Prostate gland (tissue), 2 donors: ENCODE results near the gene MLH1. TPM values are rescaled to one million over a fixed set of nuclear protein-coding genes. Genes with fewer than 3 reads are reported as not detected.

Source experiments
- DNase-seq: peaks from one replicate; pipeline ENCODE4 v3.0.0-alpha.2; 2019; ENCODE audit warnings: low spot score
- H3K27ac ChIP-seq, 2 donors: fragments of 200-600 bp; sonication (generic); 2 replicates each; pipeline ENCODE4 v1.5.1; 2017 to 2019
- H3K27me3 ChIP-seq: fragments of 200-600 bp; sonication (generic); replicated peaks from 2 replicates; pipeline ENCODE4 v1.5.1; 2019; ENCODE audit not compliant: insufficient read depth
- H3K36me3 ChIP-seq, 2 donors: fragments of 200-600 bp; sonication (generic); 1 replicate in 1 of 2; 2 replicates in 1 of 2; pipeline versions ENCODE4 v1.5.1 to v1.8.1; 2017 to 2019
- H3K4me1 ChIP-seq: fragments of 200-600 bp; sonication (generic); replicated peaks from 2 replicates; pipeline ENCODE4 v1.5.1; 2019
- H3K4me3 ChIP-seq, 2 donors: fragments of 200-600 bp; sonication (generic); 2 replicates each; pipeline ENCODE4 v1.5.1; 2017 to 2019
- H3K9me3 ChIP-seq: fragments of 200-600 bp; sonication (generic); 2 replicates; pipeline ENCODE4 v1.5.1; 2017
- CTCF ChIP-seq, 4 experiments: fragments of 200-600 bp in 2 of 4; fragments of 450-650 bp in 2 of 4; sonication (generic) in 2 of 4; IDR thresholded peaks; 1 replicate in 3 of 4; 2 replicates in 1 of 4; pipeline ENCODE4 v1.5.1; 2016 to 2019; ENCODE audit warnings: antibody characterized with exemption in 4 of 4, mild to moderate bottlenecking in 2 of 4, moderate library complexity in 2 of 4
- POLR2A ChIP-seq: fragments of 450-650 bp; IDR thresholded peaks from one replicate; pipeline ENCODE4 v1.6.1; 2016; ENCODE audit warnings: antibody characterized with exemption, mild to moderate bottlenecking
- POLR2AphosphoS5 ChIP-seq: sonication (generic); formaldehyde crosslinking; IDR thresholded peaks from one replicate; pipeline ENCODE4 v1.6.1; 2017; ENCODE audit warnings: antibody characterized with exemption
- whole genome bisulfite sequencing: methylation state at CpG from one replicate; pipeline ENCODE4 v1.1.5; 2018; 5-methylcytosine and 5-hydroxymethylcytosine counted together
- intact Hi-C: fragments of 100-400 bp; cut with DNase I; formaldehyde crosslinking; loops from one replicate; pipeline ENCODE4 v1.14.2; 2022
- total RNA-seq, 2 donors: library from RNA; depleted of rRNA; stranded (reverse); fragments of >200 nt; gene quantifications; one replicate each; pipeline ENCODE4 v1.1.0, GENCODE V29; 2016

Gene MLH1
- total RNA-seq, 2 donors from 2014 or later, result 49.5 to 50.3 TPM

- no peak for DNase-seq
- Histone ChIP-seq H3K9me3 (no peaks in the 10 kb centered on the region), H3K4me1 (no peaks in the 10 kb centered on the region), H3K27me3 (no peaks in the 10 kb centered on the region), H3K36me3 (peaks cover 0 to 4% of the 10 kb centered on the region in 2 donors), H3K4me3 (no peak overlapping the region), H3K27ac (no peak overlapping the region)
- intact Hi-C loops, result no loop called here
- TF ChIP-seq POLR2A (no peak), CTCF (IDR thresholded peaks at IDR 0.05) (no peak), POLR2AphosphoS5 (no peak)
- WGBS, result 95% methylated on average over 8 of the region's 8 CpGs
Observed at GRCh38 chr3:37016903-37017302, 23.6 kb downstream of the MLH1 start.

DNA sequence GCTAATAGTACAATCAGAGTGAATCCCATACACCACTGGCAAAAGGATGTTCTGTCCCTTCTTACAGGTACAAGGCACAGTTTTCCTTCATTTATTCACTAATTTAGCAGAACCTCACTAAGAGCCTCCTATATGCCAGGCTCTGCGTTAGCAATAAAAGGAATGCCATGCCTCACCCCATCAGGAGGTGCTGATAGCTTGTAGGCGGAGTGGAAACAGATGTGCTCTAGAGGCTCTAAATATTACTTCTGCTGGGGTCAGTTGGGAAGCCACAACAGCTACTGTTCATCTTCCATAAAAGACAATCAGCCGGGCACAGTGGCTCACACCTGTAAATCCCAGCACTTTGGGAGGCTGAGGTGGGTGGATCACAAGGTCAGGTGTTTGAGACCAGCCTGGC, 24.4 kb downstream of the MLH1 start:
- WGBS, result 78% methylated on average over 3 of the region's 3 CpGs
- Histone ChIP-seq H3K27ac (no peak overlapping the region), H3K36me3 (no peaks in the 10 kb centered on the region), H3K27me3 (no peaks in the 10 kb centered on the region), H3K4me3 (no peak overlapping the region), H3K9me3 (no peaks in the 10 kb centered on the region), H3K4me1 (no peaks in the 10 kb centered on the region)
- intact Hi-C loops, result no loop called here
- TF ChIP-seq POLR2A, result no peak
- TF ChIP-seq CTCF (IDR thresholded peaks at IDR 0.05), result no peak
- TF ChIP-seq POLR2AphosphoS5, result no peak
- DNase-seq, result no peak

GRCh38 chr3:37024092-37024491, 30.8 kb downstream of the MLH1 start:
- intact Hi-C loops, result loop anchor here (2.0 kb wide), 1 partner anchor 189 kb away; no protein-coding TSS in a partner anchor
- H3K27ac ChIP-seq, result peak overlapping the region in 1 of 2 donors; percentile 49
- TF ChIP-seq CTCF (IDR thresholded peaks at IDR 0.05) (peak in 3 of 4 experiments; percentile 44 to 81 (median 69)), POLR2AphosphoS5 (peak; percentile 42), POLR2A (no peak)
- no peaks in the 10 kb centered on the region for H3K9me3 ChIP-seq
- no peak overlapping the region for H3K4me3 ChIP-seq
- no peak for DNase-seq
- H3K4me1 ChIP-seq, result peaks cover 4% of the 10 kb centered on the region
- H3K27me3 ChIP-seq, result no peaks in the 10 kb centered on the region
- whole genome bisulfite sequencing, result 75% methylated on average over 2 of the region's 2 CpGs
- no peaks in the 10 kb centered on the region for H3K36me3 ChIP-seq

DNA sequence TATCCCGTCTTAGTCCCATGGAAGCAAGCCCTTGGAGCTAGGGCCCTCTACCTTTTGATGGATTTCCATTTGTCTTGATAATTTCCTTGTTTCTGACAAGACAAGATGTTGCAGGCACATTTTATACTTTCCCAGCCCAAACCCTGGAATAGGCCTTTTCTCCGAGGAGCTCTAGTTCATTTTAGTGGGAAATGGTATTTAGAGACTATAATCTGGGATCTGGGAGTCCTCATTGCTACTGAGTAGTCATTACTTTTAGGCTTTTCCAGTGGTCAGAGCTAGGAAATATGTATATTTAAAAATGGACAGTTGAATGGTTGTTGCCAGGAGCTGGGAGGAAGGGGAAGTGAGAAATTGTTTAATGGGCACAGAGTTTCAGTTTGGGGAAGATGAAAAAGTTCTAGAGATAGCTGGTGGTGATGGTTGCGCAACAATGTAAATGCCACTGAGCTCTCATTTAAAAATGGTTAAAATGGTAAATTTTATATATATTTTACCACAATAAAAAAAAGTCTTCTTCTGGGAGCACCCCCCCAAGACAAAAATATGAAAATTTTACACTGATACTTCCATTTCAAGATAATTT, 31.6 kb downstream of the MLH1 start:
- intact Hi-C loops, result loop anchor here (2.0 kb wide), 1 partner anchor 188 kb away; no protein-coding TSS in a partner anchor
- peaks cover 4% of the 10 kb centered on the region for H3K4me1 ChIP-seq
- no peak overlapping the region for H3K27ac ChIP-seq
- no peaks in the 10 kb centered on the region for H3K27me3 ChIP-seq
- TF ChIP-seq POLR2AphosphoS5 (no peak), POLR2A (no peak), CTCF (IDR thresholded peaks at IDR 0.05) (no peak)
- 99% methylated on average over 3 of the region's 3 CpGs for WGBS
- H3K9me3 ChIP-seq, result no peaks in the 10 kb centered on the region
- no peak overlapping the region for H3K4me3 ChIP-seq
- no peaks in the 10 kb centered on the region for H3K36me3 ChIP-seq
- DNase-seq, result no peak

DNA sequence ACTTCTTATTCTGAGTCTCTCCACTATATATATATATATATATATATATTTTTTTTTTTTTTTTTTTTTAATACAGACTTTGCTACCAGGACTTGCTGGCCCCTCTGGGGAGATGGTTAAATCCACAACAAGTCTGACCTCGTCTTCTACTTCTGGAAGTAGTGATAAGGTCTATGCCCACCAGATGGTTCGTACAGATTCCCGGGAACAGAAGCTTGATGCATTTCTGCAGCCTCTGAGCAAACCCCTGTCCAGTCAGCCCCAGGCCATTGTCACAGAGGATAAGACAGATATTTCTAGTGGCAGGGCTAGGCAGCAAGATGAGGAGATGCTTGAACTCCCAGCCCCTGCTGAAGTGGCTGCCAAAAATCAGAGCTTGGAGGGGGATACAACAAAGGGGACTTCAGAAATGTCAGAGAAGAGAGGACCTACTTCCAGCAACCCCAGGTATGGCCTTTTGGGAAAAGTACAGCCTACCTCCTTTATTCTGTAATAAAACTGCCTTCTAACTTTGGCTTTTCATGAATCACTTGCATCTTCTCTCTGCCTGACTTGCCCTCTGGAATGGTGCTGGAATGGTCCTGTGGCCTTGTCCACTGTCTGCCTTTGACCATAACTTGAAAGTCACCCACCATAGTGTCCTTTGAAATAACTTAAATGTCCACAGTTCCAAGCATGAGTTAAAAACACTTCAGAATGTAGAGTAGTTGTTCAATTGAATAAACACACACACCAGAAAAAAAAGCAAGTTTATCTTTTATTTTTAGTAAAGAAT, 32.4 kb downstream of the MLH1 start:
- no peaks in the 10 kb centered on the region for H3K27me3 ChIP-seq
- H3K4me1 ChIP-seq, result peaks cover 4% of the 10 kb centered on the region
- DNase-seq, result no peak
- TF ChIP-seq POLR2AphosphoS5, result no peak
- TF ChIP-seq POLR2A, result no peak
- no peak for TF ChIP-seq CTCF (IDR thresholded peaks at IDR 0.05)
- WGBS, result 97% methylated on average over 3 of the region's 3 CpGs
- intact Hi-C loops, result loop anchor here (2.0 kb wide), 1 partner anchor 187 kb away; no protein-coding TSS in a partner anchor
- no peak overlapping the region for H3K4me3 ChIP-seq
- no peak overlapping the region for H3K27ac ChIP-seq
- H3K36me3 ChIP-seq, result no peaks in the 10 kb centered on the region
- H3K9me3 ChIP-seq, result no peaks in the 10 kb centered on the region
